HG02852 (cell line): ENCODE results near the gene ING5.

Source experiments
- ATAC-seq: cut with Tn5 transposase; IDR thresholded peaks from one replicate; pipeline ENCODE4 v1.9.1; 2021; ENCODE audit warnings: mild to moderate bottlenecking, moderate library complexity; ENCODE audit not compliant: unreplicated experiment

ING5 gene

DNA sequence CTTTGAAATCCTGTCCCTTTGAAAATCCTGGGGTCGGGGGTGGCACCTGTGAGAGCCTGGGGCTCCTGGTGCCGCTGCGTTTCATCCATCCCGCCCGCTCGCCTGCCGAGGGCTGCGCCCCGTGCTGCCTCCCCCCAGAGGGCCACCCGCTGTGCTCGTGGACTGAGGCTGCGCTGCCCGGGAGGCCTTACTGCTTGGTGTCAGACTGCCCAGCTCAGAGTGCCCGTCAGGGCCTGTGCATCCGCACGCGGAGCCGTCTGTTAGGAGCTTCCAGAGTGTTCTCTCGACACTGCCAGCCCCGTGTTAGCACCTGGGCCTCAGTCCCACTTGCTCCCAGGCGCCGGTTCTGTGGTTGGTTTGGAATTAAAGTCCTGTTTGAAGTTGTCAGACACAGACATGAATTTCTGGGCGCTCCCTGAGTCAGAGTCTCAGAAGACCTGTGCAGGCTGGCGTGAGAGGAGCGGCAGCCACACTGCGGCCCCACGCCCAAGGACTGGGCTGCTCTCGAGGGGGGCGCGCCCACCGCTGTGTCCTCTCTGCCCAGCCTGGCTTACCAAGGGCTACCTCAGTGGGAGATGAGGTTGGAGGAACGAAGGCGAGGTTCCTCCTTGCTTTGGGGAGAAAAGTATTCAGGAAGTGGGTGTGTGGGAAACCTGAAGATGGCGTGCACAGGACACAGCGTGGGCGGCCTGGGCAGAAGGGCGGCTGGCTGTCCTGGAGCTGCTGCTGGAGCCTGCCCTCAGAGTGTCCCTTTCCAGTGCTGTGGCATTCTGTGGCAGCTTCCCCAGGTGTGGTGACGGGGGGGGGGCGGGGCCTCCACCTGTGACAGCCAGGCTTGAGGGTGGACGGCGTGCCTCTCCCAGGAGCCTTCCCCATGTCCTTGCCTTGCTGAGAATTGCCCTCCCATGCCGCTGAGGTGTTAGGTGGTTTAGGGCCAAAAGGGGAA is 29.3 kb upstream of the ING5 start:
- no peak for ATAC-seq

GRCh38 chr2:241673189-241673663 is 28.6 kb upstream of the ING5 start:
- ATAC-seq: no peak

GRCh38 chr2:241673797-241674725 is 27.8 kb upstream of the ING5 start:
- no peak for ATAC-seq

DNA sequence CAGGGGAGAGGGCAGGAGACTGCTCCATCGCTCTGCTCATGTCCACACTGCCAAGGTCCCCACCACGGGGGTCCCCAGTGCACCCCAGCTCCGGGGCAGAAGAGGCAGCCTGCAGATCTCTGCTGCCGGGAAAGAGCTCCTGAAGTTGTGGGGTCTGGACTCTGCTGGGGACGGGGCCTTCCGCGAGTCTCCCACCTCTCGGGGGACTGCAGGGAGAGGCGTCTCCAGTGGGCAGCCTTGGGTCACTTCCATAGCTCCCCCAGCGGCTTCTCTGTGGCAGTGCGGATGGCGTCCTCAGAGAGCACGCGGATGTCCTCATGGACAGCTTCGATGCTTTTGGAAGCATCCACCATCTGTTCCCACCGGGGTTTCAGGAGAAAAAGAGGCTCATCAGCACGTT is 26.0 kb upstream of the ING5 start:
- no peak for ATAC-seq

DNA sequence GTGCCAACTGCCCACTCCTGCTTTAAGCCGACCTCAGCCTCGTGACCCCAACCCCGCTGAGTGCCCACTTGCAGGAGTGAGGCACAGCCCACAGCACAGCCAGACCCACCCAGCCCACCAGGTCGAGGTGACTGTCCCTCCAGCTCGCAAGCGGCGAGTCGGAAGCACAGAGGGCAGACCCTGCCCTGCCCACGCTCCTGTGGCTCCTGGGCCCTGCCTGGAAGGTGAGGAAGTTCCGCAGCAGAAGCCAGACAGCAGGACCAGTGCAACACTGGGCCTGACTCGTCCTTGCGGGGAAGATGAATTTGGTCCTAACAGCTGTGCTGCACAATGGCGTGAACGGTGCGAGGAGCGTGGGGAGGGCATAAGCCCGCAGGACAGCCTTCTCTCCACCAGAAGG is 25.2 kb upstream of the ING5 start:
- no peak for ATAC-seq

GRCh38 chr2:241677392-241677791 is 24.4 kb upstream of the ING5 start:
- ATAC-seq: no peak

DNA sequence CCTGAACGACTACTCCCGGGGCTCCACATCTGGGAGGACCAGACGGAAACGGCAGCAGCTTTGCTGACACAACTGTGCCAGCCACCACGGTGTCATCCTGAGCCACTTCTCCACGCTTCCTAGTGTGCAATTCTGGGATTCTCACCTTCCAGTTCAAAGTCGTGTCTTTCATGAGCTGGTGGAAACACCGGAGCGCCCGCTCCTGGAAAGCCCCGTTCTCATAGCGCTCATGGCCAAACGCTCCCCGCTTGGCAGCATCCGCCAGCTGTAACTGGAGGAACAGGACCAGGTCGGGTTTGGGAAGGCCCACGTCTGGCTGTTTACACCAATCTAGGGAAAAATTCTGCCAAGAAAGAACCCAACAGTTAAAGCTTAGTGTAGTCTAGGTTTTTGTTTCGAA is 23.5 kb upstream of the ING5 start:
- ATAC-seq: no peak

DNA sequence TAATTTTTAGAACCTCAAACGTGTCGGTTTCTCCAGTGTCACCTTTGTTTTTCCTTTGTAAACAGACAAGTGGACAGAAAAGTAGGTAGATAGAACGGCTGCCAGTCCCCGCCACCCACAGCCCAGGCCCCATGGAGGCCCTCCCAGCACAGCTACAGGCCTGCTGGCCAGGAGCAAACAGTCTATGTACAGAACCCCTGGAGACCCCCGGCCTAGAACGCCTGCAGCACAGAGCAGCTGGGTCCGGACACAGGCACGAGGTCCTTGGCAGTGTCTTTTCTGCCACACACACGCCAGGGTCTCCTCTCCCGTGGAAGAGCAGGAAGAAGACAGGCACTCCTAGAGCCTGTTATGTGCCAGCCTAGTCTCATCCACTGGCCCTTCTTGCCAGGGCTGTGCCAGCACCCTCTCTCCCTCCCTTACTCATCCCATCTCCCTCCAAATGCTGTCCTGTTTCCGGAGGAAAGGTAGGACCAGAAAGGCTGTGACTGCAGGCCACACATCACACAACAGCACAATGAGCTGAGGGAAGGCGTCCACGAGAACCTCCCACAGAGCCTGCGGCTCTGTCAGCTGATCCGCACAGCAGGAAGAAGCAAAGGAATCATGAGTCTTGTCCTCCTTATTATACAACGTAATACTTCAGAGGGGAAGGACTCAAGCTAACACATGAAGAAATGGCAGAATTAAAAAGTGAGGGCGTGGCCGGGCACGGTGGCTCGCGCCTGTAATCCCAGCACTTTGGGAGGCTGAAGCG is 22.9 kb upstream of the ING5 start:
- ATAC-seq: no peak

- no peak for ATAC-seq
Observed at GRCh38 chr2:241680044-241680443, 21.8 kb upstream of the ING5 start.

DNA sequence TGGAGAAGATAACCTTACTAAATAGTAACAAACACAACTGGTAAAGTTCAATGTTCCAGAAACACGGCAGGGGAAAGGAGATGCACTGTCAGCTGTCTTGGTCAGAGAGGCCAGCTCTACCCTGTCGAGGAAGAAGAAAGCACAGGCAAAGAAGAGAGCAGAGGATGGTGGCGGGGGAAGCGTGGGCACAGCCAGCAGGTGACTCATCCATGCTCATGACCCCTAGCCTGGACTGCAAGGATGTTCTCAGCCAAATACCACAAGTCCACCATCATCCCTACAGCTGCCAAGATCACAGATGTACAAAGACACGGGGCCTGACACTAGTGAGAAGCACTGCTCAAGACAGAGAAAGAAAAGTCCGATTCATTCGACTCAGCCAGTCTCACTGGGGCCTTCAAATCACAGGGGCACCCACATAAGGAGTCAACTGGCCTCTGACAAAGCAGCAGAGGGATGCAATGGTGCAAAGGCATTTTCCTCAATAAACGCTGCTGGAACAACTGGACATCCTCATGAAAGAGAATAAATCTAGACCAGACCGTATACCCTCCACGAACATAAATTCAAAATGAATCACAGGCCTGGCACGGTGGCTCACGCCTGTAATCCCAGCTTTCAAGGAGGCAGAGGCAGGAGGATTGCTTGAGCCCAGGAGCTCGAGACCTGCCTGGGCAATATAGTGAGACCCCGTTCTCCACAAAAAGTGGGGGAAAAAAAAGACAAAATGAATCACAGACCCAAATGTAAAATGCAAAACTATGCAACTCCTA is 20.8 kb upstream of the ING5 start:
- ATAC-seq: no peak

GRCh38 chr2:241686324-241686649 is 15.6 kb upstream of the ING5 start:
- peak; percentile 11 for ATAC-seq

DNA sequence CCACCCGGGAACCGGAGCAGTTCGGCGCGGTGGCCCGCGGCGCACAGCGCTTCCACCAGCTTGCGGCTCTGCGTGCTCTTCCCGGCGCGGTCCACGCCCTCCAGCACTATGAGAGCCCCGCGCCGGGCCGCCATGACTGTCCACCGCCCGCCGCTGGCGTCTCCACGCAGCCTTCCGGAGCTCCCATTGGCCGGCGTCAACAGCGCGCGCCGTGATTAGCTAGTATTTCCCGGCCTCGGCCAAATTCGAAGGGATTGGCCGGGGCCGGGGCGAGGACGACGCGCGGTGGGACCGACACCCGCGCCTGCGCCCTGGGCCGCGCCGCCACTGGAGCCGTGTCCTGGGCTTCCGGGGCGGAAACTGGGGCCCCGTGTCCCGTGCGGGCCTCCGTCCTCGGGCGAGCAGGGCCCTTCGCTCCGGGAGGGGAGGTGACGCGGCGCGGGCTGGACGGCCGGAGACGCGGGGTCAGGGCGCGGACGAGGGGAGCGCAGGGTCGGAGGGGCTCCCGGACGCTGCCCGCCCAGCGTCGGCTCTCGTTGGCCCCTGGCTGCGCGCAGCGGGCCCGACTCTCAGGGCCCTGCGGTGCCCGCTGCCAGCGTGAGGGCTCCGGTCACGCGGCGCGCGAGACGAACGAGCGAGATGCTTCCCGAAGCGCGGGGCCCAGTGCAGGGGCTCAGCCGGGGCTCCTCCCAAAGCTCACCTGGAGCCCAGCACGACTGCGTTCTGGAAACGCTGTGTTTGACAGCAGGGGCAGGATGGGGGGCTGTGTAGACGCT is 15.0 kb upstream of the ING5 start, which contains the start of gene DTYMK:
Gene DTYMK (minus strand): TSS at position 166 of the 776 bp plus-strand sequence. CDS start 32 bp downstream, at position 134.
- peak; percentile 92 for ATAC-seq

DNA sequence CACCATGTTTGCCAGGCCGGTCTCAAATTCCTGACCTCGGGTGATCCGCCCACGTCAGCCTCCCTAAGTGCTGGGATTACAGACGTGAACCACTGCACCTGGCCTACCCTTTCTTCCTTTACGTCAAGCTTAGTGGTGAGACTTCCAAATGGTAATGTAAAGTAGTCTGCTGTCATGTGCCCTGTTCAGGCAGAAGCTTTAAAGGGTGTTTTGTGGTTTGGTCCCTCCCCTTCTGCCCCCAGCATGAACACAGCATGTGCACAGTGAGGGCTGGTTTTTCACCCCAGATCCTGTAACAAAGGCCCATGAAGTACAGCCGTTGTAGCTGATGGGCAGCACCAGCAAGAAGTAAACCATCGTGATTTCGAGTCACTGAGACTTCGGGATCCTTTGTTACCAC is 12.5 kb upstream of the ING5 start:
- no peak for ATAC-seq

- no peak for ATAC-seq
Observed at GRCh38 chr2:241690202-241690717, 11.6 kb upstream of the ING5 start.

GRCh38 chr2:241692448-241692847 is 9.4 kb upstream of the ING5 start:
- ATAC-seq: no peak

GRCh38 chr2:241695651-241696050 is 6.2 kb upstream of the ING5 start:
- no peak for ATAC-seq

DNA sequence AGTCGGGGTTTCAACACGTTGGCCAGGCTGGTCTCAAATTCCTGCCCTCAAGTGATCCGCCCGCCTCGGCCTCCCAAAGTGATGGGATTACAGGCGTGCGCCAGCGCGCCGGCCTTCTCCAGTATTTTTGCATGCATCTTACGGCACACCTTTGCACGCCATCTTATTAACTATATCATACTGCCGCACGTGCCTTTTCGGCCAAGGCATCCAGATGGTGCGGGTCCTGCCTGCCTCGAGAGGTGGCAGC is 765 bp upstream of the ING5 start:
- ATAC-seq: no peak

DNA sequence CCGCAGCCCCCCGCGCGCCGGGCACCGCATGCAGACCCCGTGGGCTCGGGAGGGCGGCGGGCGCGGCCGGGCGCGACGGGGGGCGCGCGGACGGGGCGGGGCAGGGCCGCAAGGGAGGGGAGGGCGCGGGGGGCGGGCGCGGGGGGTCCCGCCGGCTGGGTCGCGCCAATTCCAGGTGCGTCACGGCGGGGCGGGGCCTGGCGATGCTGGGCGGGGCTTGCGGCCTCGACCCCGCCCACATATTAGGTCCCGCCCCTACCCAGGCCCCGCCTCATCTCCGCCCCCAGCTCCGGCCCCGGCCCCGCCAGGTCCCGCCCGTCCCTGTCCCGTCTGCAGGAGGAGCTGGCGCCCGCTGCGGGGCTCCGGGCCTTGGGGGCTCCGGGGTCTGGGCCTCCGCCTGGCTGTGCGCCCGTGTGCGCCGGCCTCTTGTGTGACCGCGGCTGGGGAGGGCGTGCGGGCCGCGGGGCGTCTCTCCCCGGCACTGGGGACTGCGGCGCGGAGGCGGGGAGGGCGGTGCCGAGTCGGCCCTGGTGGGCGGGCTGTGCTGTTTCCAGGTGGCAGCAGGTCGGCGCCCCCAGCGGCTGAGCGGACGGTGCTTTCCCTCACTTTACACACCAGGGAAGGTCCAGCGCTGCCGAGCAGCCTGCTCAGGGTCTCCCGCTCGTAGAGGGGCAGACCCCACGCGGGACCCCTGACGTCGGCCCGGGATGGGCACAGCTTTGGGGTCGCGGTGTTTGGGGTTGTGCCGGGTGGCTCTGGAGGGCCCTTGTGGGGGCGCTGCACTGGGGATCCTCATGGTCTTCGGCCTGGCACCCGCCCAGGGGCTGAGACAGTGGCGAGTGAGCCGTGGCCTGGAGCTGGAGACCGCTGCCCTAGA is 554 bp downstream of the ING5 start:
- ATAC-seq: peak; percentile 70
